ENCODE data around the gene HJURP.

- TF ChIP-seq POLR2AphosphoS5 (IDR thresholded peaks at IDR 0.05; ENCODE audit: low read depth) = no peak
- TF ChIP-seq CTCF (IDR thresholded peaks at IDR 0.05; ENCODE audit: insufficient read depth, low read length) = no peak
- TF ChIP-seq REST (IDR thresholded peaks at IDR 0.05; ENCODE audit: insufficient replicate concordance, low read depth) = no peak
Observed at GRCh38 chr2:233821709-233822100, 32.6 kb downstream of the HJURP start.
